ENCODE results near the gene CALML3. TPM values are rescaled to one million over a fixed set of nuclear protein-coding genes. Genes with fewer than 3 reads are reported as not detected.

CALML3 gene
- total RNA-seq, 1 donor from 2014 or later: not detected

DNA sequence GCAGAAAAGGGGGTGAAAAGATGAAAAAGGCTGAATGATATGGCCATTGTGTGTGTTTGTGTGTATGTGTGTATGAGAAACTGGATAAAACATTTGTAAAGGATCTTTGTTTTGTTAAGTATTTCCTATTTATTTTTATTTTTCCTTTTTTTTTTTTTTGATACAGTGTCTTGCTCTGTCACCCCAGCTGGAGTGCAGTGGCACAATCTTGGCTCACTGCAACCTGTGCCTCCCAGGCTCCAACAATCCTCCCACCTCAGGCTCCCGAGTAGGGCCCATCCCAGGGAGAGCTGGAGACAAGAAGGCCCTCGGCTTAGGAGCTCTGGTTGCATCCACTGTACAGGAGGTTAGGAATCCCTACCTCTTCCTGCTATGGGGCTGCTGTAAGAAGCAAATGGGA lies 18.5 kb upstream of the CALML3 start:
- DNase-seq (ENCODE audit: low spot score): no peak

DNA sequence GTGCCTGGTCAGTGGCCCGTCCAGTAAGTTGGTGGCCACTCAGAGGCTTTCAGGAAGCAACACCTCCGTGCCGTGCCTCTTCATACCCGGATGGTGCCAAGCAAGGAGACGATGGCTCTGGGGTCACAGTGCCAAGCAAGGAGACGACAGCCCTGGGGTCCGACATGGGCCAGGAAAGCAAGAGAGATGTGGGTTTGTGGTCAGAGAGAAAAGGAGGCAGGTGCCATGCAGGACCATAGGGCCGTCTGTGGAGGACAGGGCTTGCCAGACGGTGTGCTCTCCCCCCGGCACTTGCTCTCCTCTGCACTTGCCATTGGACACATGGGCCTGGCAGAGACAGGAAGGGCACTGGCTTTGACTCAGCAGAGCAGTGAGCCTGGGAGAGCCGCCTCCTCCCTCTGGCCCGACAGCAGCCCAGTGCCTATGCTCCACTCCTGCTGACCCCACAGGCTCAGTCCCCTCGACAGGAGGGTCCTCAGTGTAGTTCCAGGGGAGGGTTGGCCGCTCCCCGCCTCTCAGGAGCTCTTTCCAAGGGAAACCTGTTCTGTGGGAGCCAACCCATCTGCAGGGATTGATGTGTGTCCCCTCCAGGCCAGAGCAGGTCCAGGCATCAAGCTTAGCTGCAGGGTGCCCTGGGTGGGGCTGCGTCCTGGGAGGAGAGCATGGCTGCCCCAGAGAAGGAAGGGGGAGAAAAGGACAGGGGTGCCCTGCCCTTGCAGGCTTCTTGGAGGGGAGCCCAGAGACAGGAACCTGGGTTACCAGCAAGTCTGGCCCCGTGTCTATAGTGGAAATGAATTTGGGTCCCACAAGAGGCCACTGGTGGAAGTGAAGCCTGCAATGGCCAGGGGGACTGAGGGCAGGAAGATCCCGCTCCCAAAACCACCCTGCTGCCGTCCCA lies 17.8 kb upstream of the CALML3 start:
- no peak for DNase-seq (ENCODE audit: low spot score)

DNA sequence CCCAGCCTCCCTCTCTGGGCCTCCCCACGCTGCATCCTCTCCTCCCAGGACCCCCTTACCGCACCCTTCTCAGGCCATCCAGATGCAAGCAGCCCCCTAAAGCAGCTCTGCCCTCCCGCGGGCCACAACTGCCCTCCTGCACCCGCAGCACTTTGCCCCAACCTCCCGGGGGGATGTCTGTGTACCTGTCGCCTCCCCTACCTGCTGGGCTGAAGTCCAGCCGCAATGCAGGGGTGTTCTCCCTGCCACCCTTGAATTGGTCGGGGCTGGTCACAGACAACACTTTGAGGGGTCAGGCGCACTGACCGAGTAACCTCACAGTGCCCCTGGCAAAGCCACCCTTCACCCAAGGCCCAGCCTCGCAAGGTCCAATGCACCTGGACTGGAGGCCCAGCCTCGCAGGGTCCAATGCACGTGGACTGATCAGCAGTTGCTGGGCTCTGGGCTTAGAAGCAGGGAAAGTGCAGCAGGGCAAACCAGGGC lies 17.1 kb upstream of the CALML3 start:
- no peak for DNase-seq (ENCODE audit: low spot score)

DNA sequence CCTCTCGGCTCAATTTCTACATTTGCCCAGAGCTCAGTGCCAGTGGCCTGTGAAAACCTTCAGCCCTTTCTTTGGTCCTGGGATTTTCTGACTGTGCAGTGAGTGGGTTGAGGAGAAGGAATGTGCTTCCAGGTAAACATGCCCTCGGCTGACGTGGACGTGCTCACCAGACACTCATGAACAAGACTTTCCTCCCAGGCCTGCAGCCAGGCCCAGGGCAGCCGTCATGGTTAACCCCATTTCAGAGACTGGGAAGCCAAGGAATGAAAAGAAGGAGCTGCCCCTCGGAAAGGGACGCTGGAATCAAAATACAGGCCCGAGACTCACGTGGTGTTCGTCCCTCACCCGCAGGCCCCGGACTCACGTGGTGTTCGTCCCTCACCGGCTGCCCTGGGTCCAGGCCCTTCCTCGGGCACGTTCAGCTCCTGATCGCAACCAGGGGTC lies 16.6 kb upstream of the CALML3 start:
- DNase-seq (ENCODE audit: low spot score): no peak

DNA sequence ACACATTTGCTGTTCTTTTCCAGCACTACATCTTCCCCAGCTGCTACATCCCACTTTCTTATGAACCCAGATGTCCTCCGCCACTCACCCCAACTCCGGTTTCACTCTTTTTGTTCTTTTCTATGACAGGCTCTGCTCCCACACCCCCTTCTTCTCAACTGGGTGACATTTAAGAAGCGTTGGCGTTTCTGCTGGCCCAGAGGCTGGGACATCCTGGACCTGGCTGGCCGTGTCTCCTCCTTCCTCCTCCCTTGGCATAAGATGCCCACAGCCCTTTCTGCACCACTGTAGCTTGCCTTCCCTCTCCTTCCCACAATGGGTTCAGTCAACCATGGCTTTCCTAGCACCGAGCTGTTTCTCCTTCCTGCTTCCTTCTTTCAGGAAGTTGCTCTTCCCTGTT lies 16.0 kb upstream of the CALML3 start:
- DNase-seq (ENCODE audit: low spot score): no peak

DNA sequence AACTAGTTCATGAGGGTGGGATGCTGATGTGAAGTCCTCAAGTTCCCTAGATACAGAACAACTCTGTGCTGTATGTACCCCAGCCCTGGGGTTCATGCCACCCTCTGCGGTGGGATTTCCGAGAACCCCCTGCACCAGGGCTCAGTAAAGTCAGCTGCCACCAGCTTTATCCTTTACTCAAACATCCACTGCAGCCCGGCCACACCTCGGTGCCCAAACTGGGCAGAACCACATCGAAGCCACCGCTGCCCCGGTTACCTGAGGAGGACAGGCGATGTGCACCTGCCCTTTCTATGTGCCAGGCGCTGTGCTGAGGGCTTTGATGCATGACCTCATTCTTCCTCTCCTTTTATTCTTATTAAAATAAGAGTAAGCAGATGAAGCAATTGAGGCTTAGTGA lies 15.5 kb upstream of the CALML3 start:
- no peak for DNase-seq (ENCODE audit: low spot score)

DNA sequence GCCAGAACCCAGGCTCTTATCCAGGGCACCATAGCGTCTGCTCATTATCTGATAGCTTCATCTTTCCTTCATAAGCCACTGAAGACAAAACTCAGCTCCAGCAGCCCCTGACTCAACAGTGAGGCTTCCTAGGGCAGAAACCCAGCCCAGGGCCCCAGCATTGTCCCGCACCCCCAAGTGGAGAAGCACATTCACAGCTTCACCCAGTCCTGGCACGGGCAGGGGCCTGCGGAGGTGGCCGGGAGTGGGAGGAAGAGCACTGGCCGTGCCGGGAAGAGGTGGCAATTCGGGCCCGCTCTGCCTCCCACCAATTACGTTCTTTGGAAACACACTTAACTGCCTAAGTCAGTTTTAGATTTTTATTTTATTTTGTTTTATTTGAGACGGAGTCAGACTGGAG lies 15.1 kb upstream of the CALML3 start:
- DNase-seq (ENCODE audit: low spot score): no peak

DNA sequence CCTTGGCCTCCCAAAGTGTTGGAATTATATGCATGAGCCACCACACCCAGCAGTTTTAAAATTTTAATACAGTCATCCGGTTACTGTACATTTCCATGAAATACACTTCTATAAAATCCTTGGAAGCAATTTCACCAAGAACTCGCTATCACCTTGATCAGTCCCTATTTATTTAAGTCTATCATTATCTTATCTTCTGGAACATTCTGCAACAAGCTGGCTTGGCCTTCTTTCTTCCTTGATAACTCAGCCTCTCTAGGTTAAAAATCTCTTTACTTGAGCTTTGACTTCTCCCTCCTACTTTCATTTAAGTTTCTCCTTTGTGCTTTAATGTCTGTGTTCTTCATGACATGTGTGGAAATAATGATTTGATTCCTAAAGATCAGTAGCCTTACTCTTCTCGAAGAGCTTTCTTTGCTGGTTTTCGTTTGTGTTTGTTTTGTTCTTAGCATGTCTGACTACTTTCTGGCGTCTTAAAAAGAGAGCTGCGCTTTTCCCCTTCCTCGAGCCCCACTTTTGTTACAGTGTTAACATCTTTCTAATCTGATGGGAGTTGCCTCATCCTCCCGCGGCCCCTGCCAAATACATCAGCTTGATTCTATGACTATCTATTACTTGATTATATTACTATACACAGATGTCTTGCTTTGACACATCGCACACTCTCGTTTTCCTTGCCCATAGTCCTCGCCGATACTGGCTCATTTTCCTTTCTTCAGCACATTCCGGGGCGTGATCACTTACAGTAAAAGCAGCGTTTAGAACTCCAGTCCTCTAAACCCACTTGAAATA lies 14.3 kb upstream of the CALML3 start:
- peak; percentile 20 for DNase-seq (ENCODE audit: low spot score)

DNA sequence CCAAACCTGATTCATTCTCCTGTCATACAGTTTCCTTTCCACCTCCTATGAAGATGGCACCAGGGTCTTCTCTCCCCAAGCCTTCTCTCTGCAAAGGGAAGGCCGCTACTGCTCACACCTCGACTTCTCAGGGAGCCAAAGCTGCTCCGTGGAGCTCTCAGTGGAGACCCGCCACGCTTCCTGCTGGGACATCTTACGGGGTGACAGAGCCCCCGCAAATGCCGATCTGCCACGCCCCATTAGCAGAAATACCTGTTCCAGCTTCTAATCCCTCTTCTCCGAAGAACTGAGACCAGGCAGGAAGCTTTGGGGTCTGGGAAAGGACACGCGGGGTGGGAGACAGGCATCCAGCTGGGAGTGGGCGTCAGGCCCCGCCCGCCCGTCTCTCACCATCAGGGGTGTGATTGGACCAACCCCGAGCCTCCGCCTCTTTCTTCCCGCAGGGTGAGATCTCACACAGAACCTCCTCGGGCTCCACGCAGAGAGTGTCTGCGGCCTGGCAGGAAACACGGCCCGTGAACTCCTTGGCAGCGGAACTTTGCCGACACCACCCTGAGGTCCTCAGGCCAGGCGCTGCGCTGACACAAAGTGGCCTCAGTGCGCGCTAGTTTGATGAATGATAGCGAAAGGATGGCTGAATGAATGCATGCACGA lies 13.4 kb upstream of the CALML3 start:
- no peak for DNase-seq (ENCODE audit: low spot score)

DNA sequence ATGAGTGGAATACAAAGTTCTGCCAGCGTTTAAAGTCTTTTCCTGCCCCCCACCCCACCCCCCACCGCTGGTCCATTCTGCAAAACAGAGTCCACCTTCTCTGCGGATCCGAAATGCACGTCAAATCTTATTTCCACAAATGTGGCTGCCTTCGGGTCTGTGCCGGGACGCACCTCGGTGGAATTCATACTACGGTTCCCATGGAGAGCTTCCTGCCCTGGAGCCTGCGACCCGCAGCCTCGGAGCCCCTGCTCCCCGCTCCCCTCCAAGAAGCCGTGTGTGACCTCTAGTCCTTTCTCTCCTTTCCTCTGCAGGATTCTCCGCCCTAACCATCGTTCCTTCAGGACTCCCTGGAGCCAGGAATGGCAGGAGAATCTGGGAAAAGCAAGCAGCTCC lies 12.9 kb upstream of the CALML3 start:
- no peak for DNase-seq (ENCODE audit: low spot score)

DNA sequence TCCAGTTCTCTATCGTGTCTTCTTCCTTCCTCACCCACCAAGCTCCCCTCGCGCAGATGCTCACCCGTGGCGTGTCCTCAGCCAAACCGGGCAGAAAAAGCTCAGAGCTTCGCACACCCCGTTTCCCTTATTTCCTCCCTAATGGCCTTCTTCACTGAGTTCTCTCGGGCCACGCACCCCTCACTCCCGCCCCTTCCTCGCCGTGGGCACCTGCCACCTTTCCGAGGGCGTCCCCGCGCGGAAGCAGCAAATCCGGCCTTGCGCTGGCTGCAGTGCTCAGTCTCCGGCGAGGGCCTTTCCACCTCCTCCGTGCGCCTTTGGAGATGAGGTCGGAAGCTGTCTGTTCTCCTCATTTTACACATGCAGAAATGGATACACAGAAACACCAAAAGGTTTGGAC lies 12.4 kb upstream of the CALML3 start:
- no peak for DNase-seq (ENCODE audit: low spot score)

DNA sequence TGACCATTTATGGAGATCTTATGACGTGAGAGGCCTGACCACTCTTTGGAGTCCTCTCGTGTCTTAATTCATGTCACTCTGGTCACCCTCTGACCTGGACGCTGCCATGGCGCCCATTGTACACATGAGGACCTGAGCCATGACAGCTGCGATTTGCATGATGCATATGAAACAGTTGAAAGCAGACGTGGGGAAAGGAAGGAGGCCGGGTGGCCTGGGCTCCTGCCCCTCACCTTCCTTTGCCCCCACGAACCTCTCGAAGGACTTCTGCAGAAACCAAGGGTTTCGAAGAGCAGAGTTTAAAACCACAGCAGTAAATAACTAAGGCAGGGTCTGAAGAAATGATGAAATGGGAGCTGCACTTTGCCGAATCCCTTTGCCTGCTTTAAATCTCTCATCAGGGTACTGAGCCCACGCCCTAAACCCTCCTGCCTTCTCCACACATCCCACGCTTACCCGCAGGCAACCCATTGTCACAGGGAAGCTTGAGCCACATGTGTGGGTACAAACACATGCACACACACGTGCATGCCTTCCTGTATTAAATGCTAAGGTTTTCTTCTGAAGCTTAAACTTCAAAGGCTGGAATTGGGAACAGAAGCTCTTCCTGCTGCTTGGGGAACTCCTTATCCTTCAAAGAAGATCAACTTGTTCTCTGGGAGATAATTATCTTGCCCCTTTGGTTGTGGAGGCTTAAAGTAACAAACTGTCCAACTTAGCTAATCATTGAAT lies 11.7 kb upstream of the CALML3 start:
- peak; percentile 71 for DNase-seq (ENCODE audit: low spot score)

DNA sequence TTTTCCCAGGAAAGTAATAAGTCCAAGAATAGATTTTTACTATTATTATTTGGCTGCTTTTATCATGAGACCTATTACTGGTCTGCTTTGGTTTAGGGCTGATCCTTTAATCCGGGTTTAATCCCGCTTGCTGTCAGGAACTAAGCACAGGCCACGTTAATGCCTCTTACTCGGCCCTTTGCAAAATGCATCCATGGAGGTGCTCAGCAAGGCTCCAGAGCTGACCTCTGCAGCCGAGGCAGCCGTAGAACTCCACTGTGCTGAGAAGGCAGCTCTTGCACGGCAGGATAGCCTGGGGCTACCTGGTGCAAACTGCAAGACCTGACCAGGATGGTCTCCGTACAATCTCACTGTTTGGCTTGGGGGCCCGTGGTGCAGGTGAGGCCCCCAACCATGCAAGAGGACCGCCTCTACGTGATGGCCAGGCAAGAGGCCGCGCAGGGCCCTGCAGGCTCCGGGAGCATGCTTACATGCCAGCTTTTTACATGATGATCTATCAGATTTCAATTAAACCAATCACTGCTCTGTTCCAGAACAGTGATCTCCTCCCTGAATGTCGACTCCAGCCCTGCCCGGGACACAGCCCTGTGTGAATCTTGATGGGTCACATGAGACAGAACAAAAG lies 10.4 kb upstream of the CALML3 start:
- peak; percentile 83 for DNase-seq (ENCODE audit: low spot score)

DNA sequence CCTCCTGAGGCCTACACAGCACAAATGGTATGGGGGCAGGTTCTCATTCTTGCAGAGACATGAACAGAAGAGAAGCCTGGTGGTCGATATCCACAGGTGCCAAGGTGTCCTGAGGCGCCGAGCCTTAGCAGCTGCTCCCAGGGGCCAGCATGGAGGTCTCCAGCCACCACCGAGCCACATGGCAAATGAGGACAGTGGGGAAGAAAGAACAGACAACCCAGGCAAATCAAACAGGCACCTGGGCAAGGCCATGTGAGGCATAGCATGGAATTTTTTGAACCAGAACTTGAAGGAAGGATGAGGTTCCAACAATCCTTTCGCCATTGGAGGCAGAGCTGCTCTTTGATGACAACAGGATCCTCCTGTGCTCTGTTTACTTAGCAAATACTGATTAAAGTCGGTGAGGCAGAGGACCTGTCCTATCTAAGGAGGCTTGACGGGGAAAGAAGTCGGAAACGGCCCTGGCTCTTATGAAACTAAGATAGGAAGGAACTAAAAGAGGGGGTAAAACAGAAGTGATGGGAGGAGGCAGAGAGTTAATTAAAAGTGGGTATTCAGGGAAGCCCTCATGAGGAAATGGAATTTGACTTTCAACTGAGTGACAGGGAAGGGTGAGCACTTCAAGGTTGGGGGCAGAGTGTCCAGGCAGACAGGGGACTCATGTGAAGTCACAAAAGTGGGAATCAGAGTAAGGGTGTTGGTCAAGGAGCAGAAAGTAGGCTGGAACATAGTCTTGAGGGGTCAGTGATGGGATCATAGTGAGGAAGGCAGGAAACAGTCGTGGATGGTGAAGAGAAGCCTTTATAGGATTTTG lies 8.6 kb upstream of the CALML3 start:
- DNase-seq (ENCODE audit: low spot score): no peak

DNA sequence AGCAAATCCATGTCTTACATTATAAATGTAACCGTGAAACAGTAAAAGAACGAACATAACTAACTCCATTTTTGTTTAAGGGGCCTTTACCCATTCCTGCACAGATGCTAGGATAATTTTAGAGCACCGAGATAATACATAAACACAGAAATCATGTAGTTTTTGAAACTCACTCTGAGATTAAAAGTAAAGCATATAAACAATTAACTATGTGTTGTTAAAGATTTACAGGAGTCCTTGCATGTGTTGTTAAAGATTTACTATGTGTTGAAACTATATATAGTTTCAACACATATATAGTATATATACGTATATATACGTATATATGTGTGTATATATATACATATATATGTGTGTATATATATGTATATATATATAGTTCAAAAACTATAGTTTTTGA lies 7.2 kb upstream of the CALML3 start:
- DNase-seq (ENCODE audit: low spot score): no peak

DNA sequence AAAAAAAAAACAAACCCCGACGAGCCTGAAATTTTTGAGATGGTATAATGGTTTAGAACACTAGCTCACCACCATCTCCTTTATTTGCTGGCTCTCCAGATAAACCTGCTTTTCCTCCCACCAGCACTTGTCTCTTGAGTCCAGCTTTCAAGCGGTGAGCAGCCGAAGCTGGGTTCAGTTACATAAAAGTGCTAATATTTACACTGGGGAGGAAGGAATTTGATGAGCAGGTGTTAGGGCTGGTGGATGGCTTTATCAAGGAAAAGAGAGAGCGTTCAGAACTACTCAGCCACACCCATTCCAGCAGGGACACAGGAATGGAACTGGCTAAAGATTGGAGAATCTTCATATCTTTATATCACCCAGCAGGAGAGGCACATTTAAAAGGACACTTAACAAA lies 6.6 kb upstream of the CALML3 start:
- no peak for DNase-seq (ENCODE audit: low spot score)

DNA sequence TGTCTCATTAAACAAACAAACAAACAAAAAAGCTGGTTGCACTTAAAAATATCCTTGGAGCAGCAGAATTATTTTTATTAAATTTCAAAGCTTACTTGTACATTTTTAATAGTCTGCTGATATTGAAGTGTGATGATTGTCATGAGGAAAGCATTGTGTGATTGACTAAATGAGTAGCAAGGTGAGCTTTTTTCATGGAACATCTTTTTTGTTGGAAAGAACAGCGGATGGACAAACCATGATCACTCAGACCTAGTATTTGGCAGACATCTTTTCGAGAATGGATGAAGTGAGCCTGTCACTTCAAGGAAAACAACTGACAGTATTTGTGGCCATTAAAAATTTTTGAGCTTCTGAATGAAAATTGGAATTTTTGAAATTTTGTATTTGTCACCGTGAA lies 5.7 kb upstream of the CALML3 start:
- no peak for DNase-seq (ENCODE audit: low spot score)

DNA sequence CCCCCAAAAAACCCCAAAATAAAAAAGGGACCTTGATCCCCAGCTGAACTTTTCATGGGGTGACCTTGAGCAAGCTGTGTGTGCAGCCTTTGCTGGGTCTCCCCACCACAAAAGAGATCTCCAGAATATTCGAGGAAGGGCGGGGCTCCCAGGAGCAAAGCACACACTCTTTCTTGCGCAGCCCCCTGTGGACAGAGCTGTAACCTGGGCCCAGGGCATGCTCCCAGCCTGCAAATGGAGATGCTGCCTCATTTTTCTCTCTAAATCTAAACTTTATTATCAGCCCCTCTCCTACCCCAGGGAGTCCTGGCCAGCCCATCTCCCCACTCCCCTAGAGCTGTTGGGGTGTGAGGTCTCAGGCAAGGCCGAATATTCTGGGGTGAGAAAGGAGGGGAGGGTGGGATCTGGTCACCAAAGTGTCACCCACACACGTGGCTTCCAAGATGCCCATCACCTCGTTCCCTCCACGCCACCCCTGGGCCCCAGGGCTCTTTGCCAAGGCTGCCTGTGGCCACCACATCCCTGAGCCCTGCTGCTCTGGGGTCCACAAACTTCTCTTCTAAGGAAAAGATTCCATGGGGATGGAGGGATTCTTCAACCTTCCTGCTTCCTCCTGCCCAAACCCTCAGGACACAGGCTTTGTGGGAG lies 1.7 kb upstream of the CALML3 start:
- no peak for DNase-seq (ENCODE audit: low spot score)

DNA sequence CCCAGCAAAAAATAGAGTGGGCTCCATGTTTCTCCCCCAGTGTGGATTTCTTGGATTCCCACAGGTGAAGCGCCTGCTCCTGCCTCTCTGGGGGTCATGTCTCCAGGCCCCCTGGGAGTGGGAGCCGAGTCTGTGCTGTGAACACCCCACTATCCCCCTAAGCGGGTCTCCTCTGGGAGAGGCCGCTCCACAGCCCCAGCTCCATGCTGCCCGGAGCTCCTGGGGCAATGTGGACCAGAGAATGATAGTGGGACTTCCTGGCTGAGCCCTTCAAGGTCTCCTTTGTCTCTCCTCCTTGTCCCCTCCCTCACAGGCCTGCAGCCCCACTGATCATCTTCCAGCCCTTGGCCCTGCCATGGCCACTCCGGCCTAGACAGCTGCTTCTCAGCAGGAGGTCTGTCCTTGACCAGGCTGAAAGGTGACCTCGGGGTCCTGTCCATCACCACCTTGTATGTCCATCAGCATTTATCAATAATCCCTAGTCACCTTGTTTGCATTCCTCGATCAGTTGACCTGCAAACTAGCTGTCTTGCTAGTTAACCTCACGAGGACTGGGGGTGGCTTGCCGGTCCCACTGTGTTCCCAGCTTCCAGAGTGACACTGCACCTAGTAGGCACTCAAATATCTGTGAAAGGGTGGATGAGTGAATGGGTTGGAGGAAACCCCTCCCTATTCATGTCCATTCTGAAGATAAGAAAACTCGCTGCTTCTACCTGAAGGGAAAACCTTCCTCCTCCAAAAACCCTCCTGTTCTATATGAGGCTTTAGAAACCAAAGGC lies 776 bp upstream of the CALML3 start:
- DNase-seq (ENCODE audit: low spot score): no peak
